Measurements from ENCODE around the gene EIF4A3.
"Not testable (repeated sequence)": the region's sequence is repeated elsewhere in the genome, so short reads cannot be mapped to it uniquely, and the experiment has no call there.

Gene EIF4A3

GRCh38 chr17:80173126-80173525 is 26.2 kb upstream of the EIF4A3 start:
- no peak for DNase-seq (ENCODE audit: low spot score)

DNA sequence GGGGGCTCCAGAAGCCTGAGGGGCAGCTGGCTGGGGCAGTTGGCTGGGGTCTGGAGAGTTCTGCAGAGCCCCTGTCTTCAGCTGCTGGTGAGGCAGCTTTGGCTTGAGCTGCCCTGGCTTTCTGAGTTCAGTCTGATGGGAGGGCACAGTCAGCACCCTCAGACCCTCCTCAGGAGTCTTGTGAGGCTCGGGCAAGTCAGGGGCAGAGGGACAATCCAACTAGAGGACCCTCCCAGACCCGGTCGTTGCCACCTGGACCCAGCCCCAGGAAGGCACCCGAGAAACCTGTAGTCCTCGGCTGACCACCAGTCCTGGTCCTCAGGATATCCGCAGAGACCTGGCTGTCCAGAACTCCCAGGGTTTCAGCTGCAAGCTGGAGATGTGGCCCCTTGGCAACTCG is 24.8 kb upstream of the EIF4A3 start:
- no peak for DNase-seq (ENCODE audit: low spot score)

- no peak for DNase-seq (ENCODE audit: low spot score)
Observed at GRCh38 chr17:80169784-80170500, 23.0 kb upstream of the EIF4A3 start, which contains the start of gene CARD14. Gene CARD14 (plus strand): TSS chr17:80170030. CDS start chr17:80181439, 11,409 bp downstream.

- no peak for DNase-seq (ENCODE audit: low spot score)
Observed at GRCh38 chr17:80169107-80169506, 22.2 kb upstream of the EIF4A3 start.

DNA sequence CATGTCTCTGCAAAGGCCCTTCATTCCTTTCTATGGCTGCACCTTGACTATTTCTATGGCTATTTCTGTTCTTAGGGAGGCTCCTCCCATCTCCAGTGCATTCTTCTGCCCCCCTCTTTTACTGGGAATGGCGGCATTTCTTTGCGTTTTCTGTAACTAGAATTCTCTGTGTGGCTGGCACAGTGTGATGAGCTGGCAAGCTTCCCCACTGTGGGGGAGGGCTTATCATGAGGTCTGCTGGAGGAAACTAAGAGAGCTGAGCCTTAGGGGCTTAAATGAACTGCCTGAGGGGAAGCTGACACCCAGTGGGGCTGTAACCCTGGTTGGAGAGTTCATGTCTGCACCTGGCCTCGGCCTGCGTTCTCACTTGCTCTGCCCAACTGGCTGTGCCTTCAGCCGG is 21.4 kb upstream of the EIF4A3 start:
- DNase-seq (ENCODE audit: low spot score), result no peak

DNA sequence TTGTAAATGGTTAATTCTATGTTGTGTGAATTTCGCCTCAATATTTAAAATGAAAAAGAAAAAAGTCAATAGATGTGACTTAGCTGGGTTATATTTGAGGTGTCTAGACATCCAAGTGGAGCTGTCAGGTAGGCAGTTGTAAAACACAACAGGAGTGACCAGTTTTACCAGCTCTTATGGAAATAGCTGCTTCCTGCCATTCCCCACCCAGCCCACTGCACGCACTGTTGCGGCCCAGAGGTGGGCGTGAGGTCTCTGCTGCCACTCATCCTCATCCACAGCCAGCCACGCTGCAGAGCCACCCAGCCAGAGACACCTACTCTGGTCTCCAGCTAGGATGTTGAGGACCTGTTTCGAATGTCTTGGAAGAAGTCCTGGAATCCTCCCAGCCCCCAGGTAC is 19.5 kb upstream of the EIF4A3 start:
- DNase-seq (ENCODE audit: low spot score), result no peak

- no peak for DNase-seq (ENCODE audit: low spot score)
Observed at GRCh38 chr17:80164185-80164584, 17.3 kb upstream of the EIF4A3 start.

DNA sequence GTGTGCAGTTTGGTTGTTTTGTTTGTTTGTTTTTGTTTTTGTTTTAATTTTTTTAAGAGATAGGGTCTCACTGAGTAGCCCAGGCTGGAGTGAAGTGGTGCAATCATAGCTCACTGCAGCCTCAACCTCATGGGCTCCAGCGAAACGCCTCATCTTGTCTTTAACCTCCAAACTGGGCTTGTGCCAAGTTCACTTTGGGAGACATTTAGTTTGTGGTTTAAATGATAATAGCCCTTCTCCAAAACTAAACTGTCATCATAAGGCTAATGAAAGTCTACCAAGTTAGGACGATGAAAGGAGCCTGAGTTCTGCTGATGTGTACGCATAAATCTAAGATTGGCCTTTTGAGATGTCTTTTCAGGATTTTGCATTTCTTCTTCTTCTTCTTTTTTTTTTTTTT is 16.4 kb upstream of the EIF4A3 start:
- DNase-seq (ENCODE audit: low spot score), result no peak

GRCh38 chr17:80160536-80160935 is 13.6 kb upstream of the EIF4A3 start:
- no peak for DNase-seq (ENCODE audit: low spot score)

DNA sequence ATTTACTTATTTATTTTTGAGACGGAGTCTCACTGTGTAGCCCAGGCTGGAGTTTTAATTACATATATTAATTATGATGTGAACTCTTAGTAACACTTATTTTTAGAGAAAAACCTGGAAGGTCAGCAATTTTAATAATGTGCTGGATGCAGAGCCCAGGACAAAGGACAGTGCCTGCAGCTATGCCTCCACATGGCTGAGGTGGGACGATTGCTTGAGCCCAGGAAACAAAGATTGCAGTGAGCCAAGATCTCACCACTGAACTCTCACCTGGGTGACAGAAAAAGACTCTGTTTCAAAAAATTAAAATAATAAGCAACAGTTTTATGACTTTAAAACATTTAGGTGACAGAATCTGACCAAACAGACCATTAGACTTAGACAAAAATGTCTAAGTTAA is 11.9 kb upstream of the EIF4A3 start:
- DNase-seq (ENCODE audit: low spot score), result no peak

DNA sequence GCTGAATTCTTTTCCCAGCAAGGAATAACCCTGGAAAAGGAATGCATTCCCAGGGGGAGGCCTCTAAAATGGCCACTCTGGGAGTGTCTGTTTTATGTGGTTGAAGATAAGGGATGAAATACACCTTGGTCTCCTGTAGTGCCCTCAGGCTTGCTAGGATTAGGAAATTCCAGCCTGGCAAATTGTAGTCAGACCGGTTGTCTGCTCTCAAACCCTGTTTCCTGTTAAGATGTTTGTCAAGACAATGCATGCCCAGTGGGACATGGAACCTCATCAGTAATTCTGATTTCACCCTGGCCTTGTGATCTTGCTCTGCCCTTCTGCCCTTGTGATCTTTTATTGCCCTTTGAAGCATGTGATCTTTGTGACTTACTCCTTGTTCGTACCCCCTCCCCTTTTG is 8.7 kb upstream of the EIF4A3 start:
- not testable (repeated sequence) for DNase-seq (ENCODE audit: low spot score)

DNA sequence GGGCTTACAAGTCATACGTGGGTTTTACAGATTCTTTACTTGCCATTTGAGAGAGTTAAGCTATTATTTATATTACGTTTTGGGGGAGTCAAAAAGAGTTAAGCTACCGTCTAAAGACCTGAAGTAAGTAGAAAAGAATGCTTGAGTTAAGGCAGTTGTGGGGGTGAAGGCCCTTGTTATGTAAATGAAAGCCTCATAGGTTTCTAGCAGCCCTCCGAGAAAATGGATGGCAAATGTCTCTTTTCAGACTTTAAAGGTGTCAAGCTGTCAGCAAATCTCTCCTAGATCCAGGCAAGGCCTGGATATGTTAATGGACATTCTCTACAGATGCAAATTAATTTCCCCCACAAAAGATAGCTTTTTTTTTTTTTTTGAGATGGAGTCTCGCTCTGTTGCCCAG is 7.2 kb upstream of the EIF4A3 start:
- DNase-seq (ENCODE audit: low spot score), result no peak

- DNase-seq (ENCODE audit: low spot score), result no peak
Observed at GRCh38 chr17:80153004-80153403, 6.1 kb upstream of the EIF4A3 start.

GRCh38 chr17:80152081-80152702 is 5.3 kb upstream of the EIF4A3 start:
- DNase-seq (ENCODE audit: low spot score), result no peak

DNA sequence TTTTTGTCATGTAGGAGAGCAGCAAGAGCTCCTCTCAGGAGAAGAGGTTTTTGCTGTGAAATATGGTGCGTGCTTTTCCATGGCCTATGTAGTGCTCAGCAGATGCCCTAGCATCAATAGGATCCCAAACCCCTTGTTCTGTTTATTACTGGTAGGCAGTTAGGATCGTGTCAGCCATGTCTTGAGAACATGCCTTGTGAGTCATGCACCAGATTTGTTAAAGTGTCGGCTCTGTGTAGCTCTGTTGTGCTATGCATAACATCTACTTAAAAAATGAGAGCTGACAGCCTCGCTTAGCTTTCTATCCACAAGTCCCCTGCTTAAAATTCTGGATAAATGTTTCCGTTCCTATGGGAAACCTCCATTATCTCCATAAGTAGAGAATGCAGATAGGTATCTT is 4.4 kb upstream of the EIF4A3 start:
- DNase-seq (ENCODE audit: low spot score), result no peak

GRCh38 chr17:80146121-80147034 is 550 bp downstream of the EIF4A3 start:
- DNase-seq (ENCODE audit: low spot score), result peak; percentile 44

GRCh38 chr17:80145076-80146075 is 1.6 kb downstream of the EIF4A3 start:
- DNase-seq (ENCODE audit: low spot score), result no peak

DNA sequence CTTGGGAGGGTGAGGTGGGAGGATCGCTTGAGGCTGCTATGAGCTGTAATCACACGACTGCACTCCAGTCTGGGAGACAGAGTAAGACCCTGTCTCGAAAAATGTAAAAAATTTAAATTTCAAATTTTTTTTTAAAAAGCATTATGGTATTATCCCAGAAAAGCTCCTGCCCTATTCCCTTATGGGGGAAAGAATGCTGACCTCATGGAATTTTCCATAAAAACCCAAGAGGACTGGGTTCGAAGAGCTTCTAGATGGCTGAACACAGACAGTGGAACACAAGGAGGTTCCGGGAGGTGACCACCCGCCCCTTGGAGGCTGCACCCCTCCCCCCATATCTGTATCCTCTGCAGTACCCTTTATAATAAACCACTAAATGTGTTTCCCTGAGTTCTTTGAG is 4.0 kb downstream of the EIF4A3 start:
- DNase-seq (ENCODE audit: low spot score), result no peak

DNA sequence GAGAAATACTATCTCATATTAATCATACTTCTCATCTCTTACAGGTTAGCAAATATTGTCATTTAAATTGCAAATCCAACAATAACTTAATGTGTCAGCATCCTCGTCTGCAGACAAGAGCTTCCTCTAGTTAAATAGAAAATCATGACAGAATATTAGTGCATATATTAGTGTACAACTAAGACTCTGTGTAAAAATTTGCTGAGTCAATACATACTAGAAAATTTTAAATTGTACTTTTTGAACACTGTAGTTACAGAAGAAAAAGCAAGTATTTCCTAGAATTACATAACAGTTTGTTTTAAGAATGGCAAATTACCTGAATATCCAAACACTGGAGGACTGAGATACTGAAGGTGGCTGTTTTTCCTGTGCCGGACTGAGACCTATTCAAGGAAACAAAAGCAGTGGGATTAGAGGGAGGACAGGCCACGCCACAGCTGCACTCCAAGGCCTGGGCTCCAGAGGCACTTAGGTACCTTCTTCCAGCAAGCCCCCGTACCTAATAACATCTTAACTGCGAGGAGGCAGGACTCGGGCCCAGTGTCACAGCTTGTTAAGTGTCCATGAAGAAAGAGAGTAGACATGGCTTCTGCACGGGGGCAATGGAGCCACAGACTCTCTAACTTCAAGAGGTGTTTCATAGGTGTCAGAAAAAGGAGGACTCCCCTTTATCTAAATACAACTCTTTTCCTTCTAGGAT is 5.3 kb downstream of the EIF4A3 start:
- DNase-seq (ENCODE audit: low spot score), result no peak

GRCh38 chr17:80138856-80139426 is 8.0 kb downstream of the EIF4A3 start:
- no peak for DNase-seq (ENCODE audit: low spot score)

GRCh38 chr17:80137131-80137530 is 9.8 kb downstream of the EIF4A3 start:
- no peak for DNase-seq (ENCODE audit: low spot score)
